Amniotic epithelial cell (primary cell): ENCODE data around the gene LTBR.
"Not testable (repeated sequence)": the region's sequence is repeated elsewhere in the genome, so short reads cannot be mapped to it uniquely, and the experiment has no call there.

Source experiments
- DNase-seq: peaks from one replicate; pipeline ENCODE4 v3.0.0-alpha.2; 2010; ENCODE audit warnings: low read depth

The LTBR gene

DNA sequence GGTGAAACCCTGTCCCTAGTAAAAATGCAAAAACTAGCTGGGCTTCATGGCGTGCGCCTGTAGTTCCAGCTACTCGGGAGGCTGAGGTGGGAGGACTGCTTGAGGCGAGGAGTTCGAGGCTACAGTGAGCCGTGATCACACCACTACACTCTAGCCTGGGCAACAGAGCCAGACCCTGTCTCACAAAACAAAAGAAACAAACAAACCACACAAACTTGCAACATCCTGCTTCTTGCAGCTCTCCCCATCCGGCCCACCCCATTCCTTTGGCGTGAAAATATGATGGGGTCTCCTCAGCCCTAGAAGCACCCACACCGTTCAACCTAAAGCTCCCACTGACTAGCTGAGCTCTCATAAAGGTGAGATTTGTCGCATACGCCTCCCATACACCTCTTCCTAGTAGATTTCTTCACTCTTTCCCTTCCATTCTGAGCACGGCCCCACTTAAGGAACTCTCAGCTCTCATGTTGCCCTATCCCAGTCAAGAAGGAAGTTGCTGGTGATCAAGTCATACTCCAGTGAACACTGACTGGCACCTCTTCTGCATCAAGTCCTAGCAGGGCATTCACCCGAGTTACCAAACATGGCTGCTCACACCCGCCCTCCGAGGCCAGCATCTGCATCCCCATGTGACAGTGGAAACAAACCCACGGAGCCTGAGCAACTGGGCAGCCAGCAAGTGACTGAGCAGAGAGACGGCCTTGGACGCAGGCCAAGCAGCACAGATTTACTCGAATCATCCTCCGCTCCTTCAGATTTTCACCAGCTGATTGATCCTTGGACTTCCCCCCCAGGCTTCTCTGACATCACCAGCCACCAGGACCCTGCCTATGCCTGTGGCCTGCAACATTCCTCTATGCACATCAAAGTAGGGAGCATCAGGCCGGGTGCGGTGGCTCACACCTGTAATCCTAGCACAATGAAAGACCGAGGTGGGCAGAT is 41.9 kb downstream of the LTBR start:
- DNase-seq = no peak

DNA sequence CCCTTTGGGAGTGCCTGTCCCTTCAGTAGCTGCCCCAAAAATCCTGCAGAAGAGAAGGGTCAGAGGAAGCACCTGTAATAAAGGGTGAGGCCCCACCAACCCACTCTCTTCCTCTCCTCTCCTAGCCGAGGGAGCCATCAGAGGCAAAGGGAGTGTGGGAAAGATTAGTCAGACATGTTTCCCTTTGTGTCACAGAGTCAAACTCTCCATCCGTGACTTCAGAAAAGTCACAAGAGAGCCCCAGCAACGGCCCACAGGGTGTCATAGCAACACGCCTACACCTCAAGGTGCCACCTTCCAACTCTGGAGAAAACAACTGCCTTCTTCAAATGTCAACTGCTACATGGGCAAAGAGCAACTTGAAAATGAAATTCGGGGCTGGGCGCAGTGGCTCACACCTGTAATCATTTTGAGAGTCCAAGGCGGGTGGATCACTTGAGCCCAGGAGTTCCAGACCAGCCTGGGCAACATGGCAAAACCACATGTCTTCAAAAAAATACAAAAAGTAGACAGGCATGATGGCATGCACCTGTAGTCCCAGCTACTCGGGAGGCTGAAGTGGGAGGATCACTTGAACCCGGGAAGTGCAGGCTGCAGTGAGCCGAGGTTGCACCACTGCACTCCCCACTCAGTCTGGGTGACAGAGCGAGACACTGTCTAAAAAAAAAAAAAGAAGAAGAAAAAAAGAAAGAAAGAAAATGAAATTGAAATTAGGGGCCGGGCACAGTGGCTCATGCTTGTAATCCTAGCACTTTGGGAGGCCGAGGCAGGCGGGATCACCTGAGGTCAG is 43.1 kb downstream of the LTBR start:
- DNase-seq = no peak

DNA sequence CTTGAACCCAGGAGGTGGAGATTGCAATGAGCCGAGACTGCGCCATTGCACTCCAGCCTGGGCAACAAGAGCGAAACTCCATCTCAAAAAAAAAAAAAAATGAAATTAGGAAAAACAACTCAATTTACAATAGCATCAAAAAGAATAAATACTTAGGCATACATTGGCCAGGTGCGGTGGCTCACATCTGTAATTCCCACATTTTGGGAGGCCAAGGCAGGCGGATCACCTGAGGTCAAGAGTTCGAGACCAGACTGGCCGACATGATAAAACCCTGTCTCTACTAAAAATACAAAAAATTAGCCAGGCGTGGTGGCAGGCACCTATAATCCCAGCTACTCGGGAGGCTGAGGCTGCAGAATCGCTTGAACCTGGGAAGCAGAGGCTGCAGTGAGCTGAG is 43.8 kb downstream of the LTBR start:
- DNase-seq = not testable (repeated sequence)

DNA sequence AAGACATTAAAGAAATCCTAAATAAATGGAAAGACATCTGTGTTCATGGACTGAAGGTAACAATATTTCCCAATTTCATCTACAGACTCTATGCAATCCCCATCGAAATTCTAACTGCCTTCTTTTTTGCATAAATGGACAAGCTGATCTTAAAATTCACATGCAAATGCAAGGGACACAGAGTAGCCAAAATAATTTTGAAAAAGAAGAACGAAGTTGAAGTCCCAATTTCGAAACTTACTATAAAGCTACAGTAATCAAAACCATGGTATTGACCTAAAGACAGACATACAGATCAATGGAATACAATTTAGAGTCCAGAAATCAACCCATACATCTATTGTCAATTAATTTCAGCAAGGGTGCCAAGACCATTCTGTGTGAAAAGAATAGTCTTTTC is 44.4 kb downstream of the LTBR start:
- DNase-seq = no peak

DNA sequence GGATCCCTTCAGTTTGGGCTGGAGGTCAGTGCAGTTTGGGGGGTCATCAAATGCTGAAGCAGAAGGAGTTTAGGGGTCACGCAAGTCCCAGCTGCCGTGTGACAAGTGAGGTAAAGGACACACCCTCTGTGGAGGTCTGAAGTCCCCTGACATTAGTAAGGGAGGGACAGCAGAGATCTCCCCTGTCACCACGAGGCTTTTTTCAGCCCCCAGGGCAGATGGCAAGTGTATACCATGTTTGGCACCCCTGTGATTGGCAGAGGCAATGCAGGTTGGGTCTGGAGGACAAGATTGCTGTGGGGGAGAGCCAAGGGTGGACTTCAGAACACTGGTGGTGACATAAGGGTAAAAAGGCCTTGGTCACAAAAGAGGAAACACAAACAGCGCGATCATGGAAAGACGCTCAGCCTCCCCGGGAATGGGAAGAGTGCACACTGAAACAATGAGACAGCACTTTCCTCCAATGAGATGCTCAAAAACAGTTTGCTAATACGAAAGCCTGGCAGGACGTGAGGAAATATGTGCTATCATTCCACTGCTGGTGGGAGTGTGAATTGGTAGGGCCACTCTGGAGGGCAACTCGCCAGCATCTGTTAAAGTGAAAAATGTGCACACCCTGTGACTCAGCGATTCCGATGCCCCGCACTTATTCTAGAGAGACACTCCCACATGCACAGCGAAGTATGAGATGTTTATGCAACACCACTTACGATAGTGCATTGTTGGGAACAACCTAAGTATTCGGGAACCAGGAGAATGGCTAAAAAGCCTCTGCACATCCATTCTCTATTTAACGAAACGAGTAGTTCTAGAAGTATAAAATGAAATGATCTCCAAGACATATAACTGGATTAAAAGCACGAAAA is 46.4 kb downstream of the LTBR start:
- DNase-seq = peak; percentile 99

- DNase-seq = no peak
These were observed 49.0 kb downstream of the LTBR start for GRCh38 chr12:6432991-6433390.

DNA sequence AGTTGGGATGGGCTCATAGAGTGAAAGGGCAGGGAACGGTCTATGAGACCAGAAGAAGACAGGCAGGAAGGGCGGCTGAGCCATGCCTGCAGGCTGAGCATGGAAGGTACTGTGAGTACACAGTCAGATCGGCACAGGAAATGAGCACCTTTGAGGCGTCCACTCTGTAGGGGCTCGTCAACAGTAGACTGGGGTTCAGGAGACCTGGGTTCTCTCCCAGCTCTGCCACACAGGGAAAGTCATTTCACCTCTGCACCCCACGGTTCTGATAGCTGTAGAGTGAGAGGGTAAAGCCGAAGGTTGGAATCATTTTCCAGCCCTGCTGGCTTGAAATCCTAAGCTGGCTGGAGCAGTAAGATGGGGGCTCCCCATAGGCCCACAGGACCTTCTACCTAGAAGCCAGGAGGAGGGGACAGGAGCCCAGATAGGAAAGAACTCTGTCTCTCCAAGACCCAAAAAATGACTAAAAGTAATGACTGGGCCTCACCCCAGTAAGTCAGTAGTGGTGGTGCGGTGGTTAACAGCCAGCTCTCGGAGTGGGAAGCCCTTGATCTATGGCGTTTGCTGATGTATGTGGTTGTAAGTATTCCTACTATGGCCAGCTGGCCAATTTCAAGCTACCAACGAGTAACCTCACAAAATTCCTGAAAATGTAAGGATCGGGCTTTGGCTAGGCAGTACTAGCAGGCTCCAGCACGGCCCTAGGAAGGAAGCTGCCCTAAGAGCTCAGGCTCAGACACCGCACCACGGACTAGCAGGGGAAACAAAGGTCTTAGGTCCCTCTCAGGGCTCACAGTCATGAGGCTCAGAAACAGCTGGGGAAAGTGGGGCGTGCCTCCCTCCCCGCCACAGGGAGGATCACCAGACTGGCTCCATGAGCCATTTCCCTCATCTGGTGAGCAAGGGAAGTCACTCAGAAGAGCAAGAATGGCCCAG is 50.5 kb downstream of the LTBR start:
- peak; percentile 33 for DNase-seq

GRCh38 chr12:6435961-6436715 is 52.2 kb downstream of the LTBR start:
- no peak for DNase-seq

DNA sequence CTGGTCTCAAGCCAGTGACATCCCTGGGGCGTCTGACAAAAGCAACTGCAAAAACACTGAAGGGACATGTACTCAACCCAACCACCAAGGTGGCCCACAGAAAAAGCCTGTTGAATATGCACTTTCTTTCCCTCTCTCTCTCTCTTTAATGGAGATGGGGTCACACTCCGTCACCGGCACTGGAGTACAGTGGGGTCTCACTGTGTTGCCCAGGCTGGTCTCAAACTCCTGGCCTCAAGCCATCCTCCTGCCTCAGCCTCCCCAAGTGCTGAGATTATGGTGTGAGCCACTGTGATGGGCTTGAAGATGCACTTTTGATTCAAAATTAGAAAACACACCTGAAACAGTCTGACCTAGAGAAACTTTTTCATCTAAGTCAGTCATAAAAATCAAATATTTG is 53.6 kb downstream of the LTBR start:
- DNase-seq = no peak

- no peak for DNase-seq
These were observed 54.4 kb downstream of the LTBR start for GRCh38 chr12:6438345-6438744.

DNA sequence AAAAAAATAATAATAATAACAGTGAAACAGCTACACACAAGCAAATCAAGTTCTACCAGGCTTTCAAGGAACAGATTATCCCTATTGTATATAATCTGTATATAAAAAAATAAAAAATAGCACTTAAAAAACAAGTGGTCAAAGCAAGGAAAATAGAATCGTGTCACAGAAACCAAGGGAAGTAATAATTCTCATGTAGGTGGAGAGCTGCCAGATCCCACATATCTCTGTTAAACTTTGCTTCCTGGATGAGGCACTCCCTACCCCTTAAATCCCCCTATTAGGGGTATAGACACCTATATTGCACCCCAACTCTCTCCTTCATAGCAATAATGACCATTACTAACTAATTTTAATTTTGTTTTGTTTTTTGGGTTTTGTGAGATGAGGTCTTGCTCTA is 56.4 kb downstream of the LTBR start:
- no peak for DNase-seq
